OCI-LY3 (cell line): ENCODE data around the gene PFKL.

ENCODE experiments used
- H2AFZ ChIP-seq: fragments of 200-600, 300-600 bp; shearing (Covaris generic); 2 replicates; pipeline ENCODE4 v1.6.0; 2014; ENCODE audit warnings: antibody characterized with exemption, low read depth, low read length
- H3K27ac ChIP-seq: fragments of 200-600, 300-600 bp; sonication (generic); 2 replicates; pipeline ENCODE4 v1.5.1; 2014; ENCODE audit warnings: mild to moderate bottlenecking, low read length, moderate library complexity, mixed read lengths
- H3K27me3 ChIP-seq: fragments of 200-600, 300-600 bp; sonication (generic); 2 replicates; pipeline ENCODE4 v1.6.1; 2014; ENCODE audit warnings: low read depth, low read length, mixed read lengths
- H3K36me3 ChIP-seq: fragments of 200-600, 300-600 bp; sonication (generic); replicated peaks from 2 replicates; pipeline ENCODE3; 2014; ENCODE audit warnings: low read depth, low read length, mixed read lengths
- H3K4me1 ChIP-seq: fragments of 300-600, 200-600 bp; sonication (generic); 2 replicates; pipeline ENCODE4 v1.6.1; 2014; ENCODE audit warnings: low read length, mixed read lengths
- H3K4me2 ChIP-seq: fragments of 200-600, 300-600 bp; sonication (generic); 2 replicates; pipeline ENCODE4 v1.6.1; 2014; ENCODE audit warnings: low read length, mixed read lengths
- H3K4me3 ChIP-seq: fragments of 300-600, 200-600 bp; sonication (generic); 2 replicates; pipeline ENCODE4 v1.5.1; 2014; ENCODE audit warnings: antibody characterized with exemption, mild to moderate bottlenecking, low read length, moderate library complexity
- H3K79me2 ChIP-seq: fragments of 300-600, 200-600 bp; shearing (Covaris generic); 2 replicates; pipeline ENCODE4 v1.6.1; 2014; ENCODE audit warnings: mild to moderate bottlenecking, low read length, mixed read lengths
- H3K9ac ChIP-seq: fragments of 300-600, 200-600 bp; shearing (Covaris generic); 2 replicates; pipeline ENCODE4 v1.6.0; 2014; ENCODE audit warnings: mild to moderate bottlenecking, low read length, moderate library complexity
- H3K9me3 ChIP-seq: fragments of 200-600, 300-600 bp; shearing (Covaris generic); 2 replicates; pipeline ENCODE4 v1.6.1; 2014; ENCODE audit warnings: low read length, mixed read lengths; ENCODE audit not compliant: insufficient read depth
- H4K20me1 ChIP-seq: fragments of 200-600, 300-600 bp; sonication (generic); 2 replicates; pipeline ENCODE4 v1.6.1; 2016; ENCODE audit warnings: low read length, mixed read lengths; ENCODE audit not compliant: insufficient read depth
- EZH2phosphoT487 ChIP-seq: fragments of 200-600 bp; shearing (Covaris generic); IDR thresholded peaks from 2 replicates; pipeline ENCODE4 v1.6.1; 2018; ENCODE audit warnings: antibody characterized with exemption, mixed run types, low read depth
- TF ChIP-seq, protein P1 (sequence below): fragments of 200-600, 300-600 bp; sonication (generic); IDR thresholded peaks from 2 replicates; pipeline ENCODE4 v1.5.1; 2014; ENCODE audit warnings: antibody characterized with exemption, low read length, low read depth

Gene PFKL

DNA sequence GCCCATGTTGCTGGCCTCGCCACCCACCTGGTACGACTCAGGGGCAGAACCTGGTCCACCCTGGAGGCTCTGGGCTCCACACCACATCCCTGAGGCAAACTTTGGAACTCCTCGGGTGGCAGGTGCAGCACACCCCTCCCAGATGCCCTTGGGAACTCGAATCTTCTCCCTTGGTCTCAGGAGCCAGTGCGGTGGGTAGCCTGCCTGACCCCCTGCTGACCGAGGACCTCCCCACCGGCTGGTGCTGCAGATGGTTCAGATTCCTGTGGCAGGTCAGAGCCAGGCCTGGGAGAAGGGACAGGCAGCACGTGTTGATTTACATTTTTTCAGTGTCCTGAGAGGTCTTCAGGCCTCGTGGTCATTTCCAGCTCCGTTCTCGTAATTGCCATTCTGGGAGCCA, 45.6 kb downstream of the PFKL start:
- Histone ChIP-seq H3K27ac (no peak overlapping the region), H3K36me3 (no peaks in the 10 kb centered on the region), H2AFZ (no peak overlapping the region), H3K79me2 (no peaks in the 10 kb centered on the region), H3K9me3 (no peaks in the 10 kb centered on the region), H4K20me1 (no peaks in the 10 kb centered on the region), H3K4me1 (peaks cover 1% of the 10 kb centered on the region; the same call in 1 of the 2 replicates), H3K4me3 (no peak overlapping the region), H3K4me2 (no peak overlapping the region), H3K9ac (no peak overlapping the region), H3K27me3 (no peaks in the 10 kb centered on the region)
- TF ChIP-seq, protein P1, sequence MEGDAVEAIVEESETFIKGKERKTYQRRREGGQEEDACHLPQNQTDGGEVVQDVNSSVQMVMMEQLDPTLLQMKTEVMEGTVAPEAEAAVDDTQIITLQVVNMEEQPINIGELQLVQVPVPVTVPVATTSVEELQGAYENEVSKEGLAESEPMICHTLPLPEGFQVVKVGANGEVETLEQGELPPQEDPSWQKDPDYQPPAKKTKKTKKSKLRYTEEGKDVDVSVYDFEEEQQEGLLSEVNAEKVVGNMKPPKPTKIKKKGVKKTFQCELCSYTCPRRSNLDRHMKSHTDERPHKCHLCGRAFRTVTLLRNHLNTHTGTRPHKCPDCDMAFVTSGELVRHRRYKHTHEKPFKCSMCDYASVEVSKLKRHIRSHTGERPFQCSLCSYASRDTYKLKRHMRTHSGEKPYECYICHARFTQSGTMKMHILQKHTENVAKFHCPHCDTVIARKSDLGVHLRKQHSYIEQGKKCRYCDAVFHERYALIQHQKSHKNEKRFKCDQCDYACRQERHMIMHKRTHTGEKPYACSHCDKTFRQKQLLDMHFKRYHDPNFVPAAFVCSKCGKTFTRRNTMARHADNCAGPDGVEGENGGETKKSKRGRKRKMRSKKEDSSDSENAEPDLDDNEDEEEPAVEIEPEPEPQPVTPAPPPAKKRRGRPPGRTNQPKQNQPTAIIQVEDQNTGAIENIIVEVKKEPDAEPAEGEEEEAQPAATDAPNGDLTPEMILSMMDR = no peak
- no peak for TF ChIP-seq EZH2phosphoT487

DNA sequence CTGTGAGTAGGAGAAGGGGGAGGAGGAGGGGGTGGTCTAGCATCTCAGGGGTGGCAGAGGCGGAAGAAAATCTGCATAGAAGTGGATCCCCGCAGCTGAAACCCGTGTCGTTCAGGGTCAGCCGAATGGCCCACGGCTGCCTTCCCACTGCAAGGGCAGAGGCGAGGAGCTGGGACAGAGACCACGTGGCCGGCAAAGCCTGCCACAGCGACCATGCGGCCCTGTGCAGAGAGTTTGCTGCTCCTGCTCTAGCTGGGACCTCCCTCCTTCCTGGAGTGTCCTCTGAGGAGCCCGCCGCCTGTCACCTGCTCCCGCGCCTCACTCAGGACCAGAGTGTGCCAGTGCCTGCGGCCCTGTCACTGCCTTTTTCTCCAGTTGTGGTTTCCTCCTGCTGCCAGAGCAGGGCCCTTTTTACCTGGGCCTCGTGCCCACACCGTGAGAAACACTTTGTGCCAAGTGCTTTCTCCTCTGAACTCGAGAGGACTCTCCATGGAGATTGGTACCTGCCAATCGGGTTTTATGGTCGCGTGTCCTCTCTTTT, 48.1 kb downstream of the PFKL start:
- no peaks in the 10 kb centered on the region for H3K27me3 ChIP-seq

DNA sequence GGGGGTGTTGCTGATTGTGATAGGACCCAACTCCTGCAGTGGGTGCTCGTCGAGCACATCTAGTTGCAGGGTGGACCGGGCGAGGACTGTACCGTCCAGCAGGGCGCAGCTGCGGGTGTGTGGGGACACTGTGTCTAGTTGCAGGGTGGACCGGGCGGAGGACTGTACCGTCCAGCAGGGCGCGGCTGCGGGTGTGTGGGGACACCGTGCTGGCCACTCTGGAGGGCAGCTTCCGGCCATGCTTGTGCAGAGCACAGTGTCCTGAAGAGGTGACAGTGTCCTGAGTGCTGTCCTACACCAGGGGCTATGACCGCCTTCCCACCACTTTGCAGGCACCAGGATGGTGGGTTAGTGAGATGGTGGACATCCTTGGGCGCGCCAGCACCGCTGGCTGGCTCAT, 49.0 kb downstream of the PFKL start:
- no peak overlapping the region for H3K27ac ChIP-seq

More for the DNA sequence above, 48.1 kb downstream of the PFKL start:
- Histone ChIP-seq H3K27ac (no peak overlapping the region), H3K36me3 (no peaks in the 10 kb centered on the region), H3K4me3 (no peak overlapping the region), H3K79me2 (no peaks in the 10 kb centered on the region), H3K4me2 (no peak overlapping the region), H3K9ac (no peak overlapping the region), H2AFZ (no peak overlapping the region), H3K9me3 (no peaks in the 10 kb centered on the region), H4K20me1 (no peaks in the 10 kb centered on the region), H3K4me1 (peaks cover 9% of the 10 kb centered on the region)
- TF ChIP-seq EZH2phosphoT487 = no peak

DNA sequence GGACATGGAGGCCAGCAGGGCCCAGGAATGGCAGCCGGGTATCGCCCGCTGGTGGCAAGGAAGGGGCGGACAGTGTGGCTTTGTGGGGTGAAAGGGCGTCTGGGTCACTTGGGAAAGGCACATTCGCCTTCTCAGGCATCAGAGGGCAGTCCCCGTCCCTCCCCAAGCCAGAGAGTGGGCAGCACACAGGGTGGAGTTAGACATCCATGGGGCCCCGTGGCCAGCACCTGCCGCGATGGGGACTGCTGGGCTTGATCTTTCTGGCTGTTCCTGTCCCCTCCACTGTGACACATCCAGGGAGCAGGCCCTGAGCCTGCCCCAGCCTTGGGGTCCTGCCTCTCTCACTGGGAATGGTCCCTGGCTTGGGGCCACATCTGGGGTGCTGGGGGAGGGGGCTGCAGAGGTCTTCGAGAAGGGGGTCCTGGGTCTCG, 49.6 kb downstream of the PFKL start:
- Histone ChIP-seq H3K36me3 (no peaks in the 10 kb centered on the region), H3K27me3 (no peaks in the 10 kb centered on the region), H3K4me3 (no peak overlapping the region), H3K4me1 (peaks cover 23% of the 10 kb centered on the region), H3K4me2 (no peak overlapping the region), H2AFZ (no peak overlapping the region), H4K20me1 (no peaks in the 10 kb centered on the region), H3K79me2 (peaks cover 12% of the 10 kb centered on the region), H3K9me3 (no peaks in the 10 kb centered on the region), H3K9ac (no peak overlapping the region), H3K27ac (no peak overlapping the region)
- TF ChIP-seq, protein P1 = no peak
- no peak for TF ChIP-seq EZH2phosphoT487

More for the DNA sequence above, 49.0 kb downstream of the PFKL start:
- TF ChIP-seq EZH2phosphoT487 = no peak
- TF ChIP-seq, protein P1 = no peak
- Histone ChIP-seq H3K4me2 (no peak overlapping the region), H3K4me1 (peaks cover 17% of the 10 kb centered on the region), H3K36me3 (no peaks in the 10 kb centered on the region), H2AFZ (no peak overlapping the region), H4K20me1 (no peaks in the 10 kb centered on the region), H3K9me3 (no peaks in the 10 kb centered on the region), H3K79me2 (peaks cover 6% of the 10 kb centered on the region), H3K4me3 (no peak overlapping the region), H3K27me3 (no peaks in the 10 kb centered on the region), H3K9ac (no peak overlapping the region)
